Fibroblast of pulmonary artery (primary cell): Measurements from ENCODE around the gene DOCK4.

Experiments
- DNase-seq: peaks from one replicate; pipeline ENCODE4 v3.0.0-alpha.2; 2010; ENCODE audit warnings: low read depth
- H3K4me3 ChIP-seq: replicated peaks from 2 replicates; pipeline ENCODE4 v1.5.1; 2011; ENCODE audit warnings: low read depth, mild to moderate bottlenecking, control low read depth, low read length, moderate library complexity
- CTCF ChIP-seq: IDR thresholded peaks from 2 replicates; pipeline ENCODE4 v1.5.1; 2011; ENCODE audit warnings: mild to moderate bottlenecking, control low read depth, low read length, inconsistent platforms; ENCODE audit errors: missing control alignments

DOCK4 gene

DNA sequence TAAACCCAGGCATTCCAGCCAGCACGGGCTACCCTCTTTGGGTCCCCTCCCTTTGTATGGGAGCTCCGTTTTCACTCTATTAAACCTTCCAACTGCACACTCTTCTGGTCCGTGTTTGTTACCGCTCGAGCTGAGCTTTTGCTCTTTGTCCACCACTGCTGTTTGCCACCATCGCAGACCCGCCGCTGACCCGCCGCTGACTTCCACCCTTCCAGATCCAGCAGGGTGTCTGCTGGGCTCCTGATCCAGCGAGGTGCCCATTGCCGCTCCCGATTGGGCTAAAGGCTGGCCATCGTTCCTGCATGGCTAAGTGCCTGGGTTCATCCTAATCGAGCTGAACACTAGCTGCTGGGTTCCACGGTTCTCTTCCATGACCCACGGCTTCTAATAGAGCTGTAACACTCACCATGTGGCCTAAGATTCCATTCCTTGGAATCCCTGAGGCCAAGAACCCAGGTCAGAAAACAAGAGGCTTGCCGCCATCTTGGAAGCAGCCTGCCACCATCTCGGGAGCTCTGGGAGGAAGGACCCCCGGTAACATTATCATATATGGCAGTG is 14.8 kb upstream of the DOCK4 start:
- no peak for TF ChIP-seq CTCF
- no peak for DNase-seq
- no peak overlapping the region for H3K4me3 ChIP-seq

DNA sequence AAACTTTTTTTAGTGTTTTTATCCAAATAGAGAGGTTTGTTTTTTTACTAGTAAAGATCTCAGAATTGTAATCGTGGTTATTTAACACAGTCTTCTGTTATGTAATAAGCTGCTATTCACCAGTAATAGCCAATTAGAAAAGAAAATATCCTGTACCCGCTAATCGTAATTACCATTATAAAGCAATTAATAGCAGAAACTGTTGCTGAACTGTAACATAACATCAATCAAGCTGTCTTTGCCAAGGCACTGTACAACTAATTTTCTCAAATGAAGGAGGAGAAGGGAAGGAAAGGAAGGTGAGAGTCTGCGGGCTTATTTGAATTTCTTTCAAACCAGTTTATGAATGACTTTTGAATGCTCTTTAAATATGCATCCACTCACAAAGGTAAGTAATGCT is 9.6 kb upstream of the DOCK4 start:
- no peak for DNase-seq
- H3K4me3 ChIP-seq, result no peak overlapping the region
- TF ChIP-seq CTCF, result no peak

- TF ChIP-seq CTCF, result peak; percentile 2
- DNase-seq, result no peak
- no peak overlapping the region for H3K4me3 ChIP-seq
These were observed 8.7 kb upstream of the DOCK4 start for GRCh38 chr7:112214883-112215282.

DNA sequence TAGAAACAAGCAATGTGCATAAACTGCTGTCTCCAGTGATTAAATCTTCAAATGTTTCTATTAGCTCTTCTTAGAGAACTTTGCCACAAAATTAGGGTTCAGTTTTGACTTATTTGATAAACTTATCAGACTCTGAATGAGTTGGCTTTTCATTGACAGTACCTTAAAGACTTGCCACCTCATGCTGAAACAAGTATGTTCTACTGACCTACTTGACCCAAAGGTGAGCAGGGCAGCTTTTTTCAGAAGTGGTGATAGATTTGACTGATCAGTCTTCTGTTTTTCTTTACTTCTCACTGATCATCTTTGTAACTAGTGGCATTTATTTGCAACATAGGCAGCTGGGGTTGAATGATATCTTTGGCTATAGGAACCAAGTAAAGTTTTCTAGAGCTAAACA is 8.1 kb upstream of the DOCK4 start:
- no peak for DNase-seq
- TF ChIP-seq CTCF, result no peak
- H3K4me3 ChIP-seq, result no peak overlapping the region

- DNase-seq, result no peak
- TF ChIP-seq CTCF, result no peak
- no peak overlapping the region for H3K4me3 ChIP-seq
These were observed 7.5 kb upstream of the DOCK4 start for GRCh38 chr7:112213735-112214134.

- H3K4me3 ChIP-seq, result no peak overlapping the region
- no peak for TF ChIP-seq CTCF
- peak; percentile 55 for DNase-seq
These were observed 6.4 kb upstream of the DOCK4 start for GRCh38 chr7:112212571-112212970.

DNA sequence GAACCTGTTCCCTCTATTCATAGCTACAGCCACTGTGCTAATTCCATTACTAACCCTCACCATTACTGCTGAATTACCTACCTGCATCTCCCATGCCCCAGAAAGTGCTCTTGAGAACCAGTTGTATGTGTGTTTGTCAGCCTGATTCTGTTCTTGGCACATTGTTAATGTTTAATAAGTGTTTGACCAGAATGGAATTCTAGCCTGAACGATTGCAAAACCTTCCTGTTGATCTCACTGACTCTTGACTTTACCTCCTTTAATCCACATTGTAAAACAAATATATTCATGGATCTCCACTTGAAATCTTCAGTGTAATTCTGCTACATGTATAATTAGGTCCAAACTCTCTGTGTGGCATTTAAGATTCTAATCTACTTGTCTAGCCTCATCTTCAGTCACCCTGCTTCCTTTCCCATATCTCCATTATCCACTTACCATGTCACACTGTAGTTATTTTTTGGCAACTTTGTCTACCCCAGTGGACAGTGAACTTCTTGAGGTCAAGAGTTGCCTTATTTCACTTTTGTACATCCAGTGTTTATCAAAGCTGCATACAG is 5.2 kb upstream of the DOCK4 start:
- H3K4me3 ChIP-seq, result no peak overlapping the region
- DNase-seq, result peak; percentile 74
- no peak for TF ChIP-seq CTCF
